SU-DHL-6 (cell line): ENCODE results near the gene NHS.

Source experiments
- EZH2phosphoT487 ChIP-seq: fragments of 200-600 bp; sonication (generic), shearing (Covaris generic); conservative IDR thresholded peaks from 2 replicates; pipeline ENCODE4 v1.6.1; 2018; ENCODE audit warnings: mild to moderate bottlenecking, antibody characterized with exemption, low read length, moderate library complexity, mixed read lengths
- TF ChIP-seq, protein P1 (sequence below): fragments of 200-600 bp; sonication (generic); IDR thresholded peaks from one replicate; pipeline ENCODE4 v1.5.1; 2017; ENCODE audit warnings: antibody characterized with exemption, mild to moderate bottlenecking, low read length, moderate library complexity; ENCODE audit not compliant: insufficient read depth, poor library complexity, severe bottlenecking

DNA sequence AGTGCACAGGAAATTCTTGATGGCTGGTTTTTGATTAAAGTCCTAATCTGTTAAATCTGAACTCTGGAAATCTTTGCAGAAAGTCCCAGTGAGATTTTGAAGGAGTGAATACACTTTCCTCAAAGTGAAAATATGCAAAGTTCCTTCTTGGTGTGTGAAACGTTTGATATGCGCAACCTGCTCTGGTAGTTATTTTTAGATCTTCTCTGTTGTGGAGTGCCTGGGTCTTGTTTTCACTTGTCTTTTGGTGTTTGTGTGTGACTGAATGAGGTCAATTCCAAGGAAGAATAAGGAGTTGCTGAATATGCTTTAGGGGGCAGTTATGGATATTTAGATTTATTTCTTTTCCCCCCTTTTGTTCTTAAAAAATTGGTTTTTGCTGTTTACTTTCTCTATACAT is 404.0 kb downstream of the NHS start:
- TF ChIP-seq, protein P1, sequence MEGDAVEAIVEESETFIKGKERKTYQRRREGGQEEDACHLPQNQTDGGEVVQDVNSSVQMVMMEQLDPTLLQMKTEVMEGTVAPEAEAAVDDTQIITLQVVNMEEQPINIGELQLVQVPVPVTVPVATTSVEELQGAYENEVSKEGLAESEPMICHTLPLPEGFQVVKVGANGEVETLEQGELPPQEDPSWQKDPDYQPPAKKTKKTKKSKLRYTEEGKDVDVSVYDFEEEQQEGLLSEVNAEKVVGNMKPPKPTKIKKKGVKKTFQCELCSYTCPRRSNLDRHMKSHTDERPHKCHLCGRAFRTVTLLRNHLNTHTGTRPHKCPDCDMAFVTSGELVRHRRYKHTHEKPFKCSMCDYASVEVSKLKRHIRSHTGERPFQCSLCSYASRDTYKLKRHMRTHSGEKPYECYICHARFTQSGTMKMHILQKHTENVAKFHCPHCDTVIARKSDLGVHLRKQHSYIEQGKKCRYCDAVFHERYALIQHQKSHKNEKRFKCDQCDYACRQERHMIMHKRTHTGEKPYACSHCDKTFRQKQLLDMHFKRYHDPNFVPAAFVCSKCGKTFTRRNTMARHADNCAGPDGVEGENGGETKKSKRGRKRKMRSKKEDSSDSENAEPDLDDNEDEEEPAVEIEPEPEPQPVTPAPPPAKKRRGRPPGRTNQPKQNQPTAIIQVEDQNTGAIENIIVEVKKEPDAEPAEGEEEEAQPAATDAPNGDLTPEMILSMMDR, result no peak
- TF ChIP-seq EZH2phosphoT487, result no peak
